ENCODE results near the gene KIF19. TPM values are rescaled to one million over a fixed set of nuclear protein-coding genes. Genes with fewer than 3 reads are reported as not detected.
"Not testable (repeated sequence)": the region's sequence is repeated elsewhere in the genome, so short reads cannot be mapped to it uniquely, and the experiment has no call there.

KIF19 gene
- total RNA-seq, 1 experiment from 2014 or later, result not detected

- H3F3A ChIP-seq (ENCODE audit: insufficient read depth, low read depth), result no peaks in the 10 kb centered on the region
- H4K20me1 ChIP-seq (ENCODE audit: insufficient read depth), result no peaks in the 10 kb centered on the region
- intact Hi-C loops (cut with micrococcal nuclease; ENCODE audit: unreplicated experiment), result no loop called here
- CTCF ChIA-PET, result no interaction called here
- H3K27me3 ChIP-seq (ENCODE audit: insufficient read depth, low read depth), result no peaks in the 10 kb centered on the region
- TF ChIP-seq EZH2 (IDR thresholded peaks at IDR 0.05; ENCODE audit: low read depth), result no peak
- TF ChIP-seq, protein P1, sequence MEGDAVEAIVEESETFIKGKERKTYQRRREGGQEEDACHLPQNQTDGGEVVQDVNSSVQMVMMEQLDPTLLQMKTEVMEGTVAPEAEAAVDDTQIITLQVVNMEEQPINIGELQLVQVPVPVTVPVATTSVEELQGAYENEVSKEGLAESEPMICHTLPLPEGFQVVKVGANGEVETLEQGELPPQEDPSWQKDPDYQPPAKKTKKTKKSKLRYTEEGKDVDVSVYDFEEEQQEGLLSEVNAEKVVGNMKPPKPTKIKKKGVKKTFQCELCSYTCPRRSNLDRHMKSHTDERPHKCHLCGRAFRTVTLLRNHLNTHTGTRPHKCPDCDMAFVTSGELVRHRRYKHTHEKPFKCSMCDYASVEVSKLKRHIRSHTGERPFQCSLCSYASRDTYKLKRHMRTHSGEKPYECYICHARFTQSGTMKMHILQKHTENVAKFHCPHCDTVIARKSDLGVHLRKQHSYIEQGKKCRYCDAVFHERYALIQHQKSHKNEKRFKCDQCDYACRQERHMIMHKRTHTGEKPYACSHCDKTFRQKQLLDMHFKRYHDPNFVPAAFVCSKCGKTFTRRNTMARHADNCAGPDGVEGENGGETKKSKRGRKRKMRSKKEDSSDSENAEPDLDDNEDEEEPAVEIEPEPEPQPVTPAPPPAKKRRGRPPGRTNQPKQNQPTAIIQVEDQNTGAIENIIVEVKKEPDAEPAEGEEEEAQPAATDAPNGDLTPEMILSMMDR (conservative IDR thresholded peaks at IDR 0.05), result no peak
- no peak for DNase-seq
- H3K4me2 ChIP-seq, result no peak overlapping the region
- no peaks in the 10 kb centered on the region for H3K9me3 ChIP-seq (ENCODE audit: insufficient read depth, low read depth)
- POLR2A ChIA-PET (ENCODE audit: unreplicated experiment), result no interaction called here
- no peaks in the 10 kb centered on the region for H3K9me2 ChIP-seq (ENCODE audit: insufficient read depth)
- no peak overlapping the region for H2AFZ ChIP-seq
- H3K36me3 ChIP-seq (ENCODE audit: low read depth), result no peaks in the 10 kb centered on the region
- no peak overlapping the region for H3K27ac ChIP-seq
- no peak overlapping the region for H3K4me3 ChIP-seq
- no peaks in the 10 kb centered on the region for H3K79me2 ChIP-seq (ENCODE audit: low read depth)
- BruUV-seq (replicated peaks), result no TSS peak
- no peaks in the 10 kb centered on the region for H3K4me1 ChIP-seq (replicated peaks; ENCODE audit: insufficient read depth)
Measured at GRCh38 chr17:74403512-74404137, 77.6 kb downstream of the KIF19 start.

DNA sequence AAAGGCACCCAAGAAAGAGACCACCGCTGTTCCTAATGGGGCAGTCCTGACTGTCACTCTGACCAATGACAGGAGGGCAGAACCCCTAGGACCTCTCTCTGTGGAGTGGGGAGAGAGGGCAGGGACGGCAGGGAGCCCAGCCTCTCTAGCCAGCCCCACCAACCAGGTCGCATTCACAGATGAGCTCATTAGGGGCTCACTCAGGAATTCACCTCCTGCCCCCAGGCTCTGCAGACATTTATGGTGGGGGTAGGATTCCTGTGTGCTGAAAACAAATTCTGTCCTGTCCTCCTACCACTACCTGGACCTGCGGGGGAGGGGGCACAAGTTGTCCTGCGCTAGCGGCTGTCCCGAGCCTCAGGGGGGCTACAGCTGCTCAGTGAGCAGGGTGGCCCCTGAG, 78.2 kb downstream of the KIF19 start:
- DNase-seq, result no peak
- intact Hi-C loops (cut with micrococcal nuclease; ENCODE audit: unreplicated experiment), result no loop called here
- POLR2A ChIA-PET (ENCODE audit: unreplicated experiment), result no interaction called here
- H3F3A ChIP-seq (ENCODE audit: insufficient read depth, low read depth), result no peaks in the 10 kb centered on the region
- no peaks in the 10 kb centered on the region for H3K9me3 ChIP-seq (ENCODE audit: insufficient read depth, low read depth)
- TF ChIP-seq EZH2 (IDR thresholded peaks at IDR 0.05; ENCODE audit: low read depth), result no peak
- TF ChIP-seq, protein P1 (conservative IDR thresholded peaks at IDR 0.05), result no peak
- H3K4me1 ChIP-seq (replicated peaks; ENCODE audit: insufficient read depth), result no peaks in the 10 kb centered on the region
- no TSS peak for BruUV-seq (replicated peaks)
- no peaks in the 10 kb centered on the region for H3K36me3 ChIP-seq (ENCODE audit: low read depth)
- no peaks in the 10 kb centered on the region for H3K27me3 ChIP-seq (ENCODE audit: insufficient read depth, low read depth)
- H3K4me3 ChIP-seq, result no peak overlapping the region
- no peak overlapping the region for H2AFZ ChIP-seq
- CTCF ChIA-PET, result no interaction called here
- no peaks in the 10 kb centered on the region for H4K20me1 ChIP-seq (ENCODE audit: insufficient read depth)
- H3K27ac ChIP-seq, result no peak overlapping the region
- no peak overlapping the region for H3K4me2 ChIP-seq
- H3K9me2 ChIP-seq (ENCODE audit: insufficient read depth), result no peaks in the 10 kb centered on the region
- no peaks in the 10 kb centered on the region for H3K79me2 ChIP-seq (ENCODE audit: low read depth)

- Histone ChIP-seq H4K20me1 (ENCODE audit: insufficient read depth) (no peaks in the 10 kb centered on the region), H3K36me3 (ENCODE audit: low read depth) (no peaks in the 10 kb centered on the region), H2AFZ (no peak overlapping the region), H3K27me3 (ENCODE audit: insufficient read depth, low read depth) (no peaks in the 10 kb centered on the region), H3K27ac (no peak overlapping the region), H3F3A (ENCODE audit: insufficient read depth, low read depth) (no peaks in the 10 kb centered on the region), H3K9me3 (ENCODE audit: insufficient read depth, low read depth) (no peaks in the 10 kb centered on the region), H3K4me3 (no peak overlapping the region), H3K79me2 (ENCODE audit: low read depth) (no peaks in the 10 kb centered on the region), H3K9me2 (ENCODE audit: insufficient read depth) (no peaks in the 10 kb centered on the region), H3K4me2 (no peak overlapping the region), H3K4me1 (replicated peaks; ENCODE audit: insufficient read depth) (no peaks in the 10 kb centered on the region)
- ChIA-PET CTCF (no interaction called here), POLR2A (ENCODE audit: unreplicated experiment) (no interaction called here)
- TF ChIP-seq, protein P1 (conservative IDR thresholded peaks at IDR 0.05), result no peak
- TF ChIP-seq EZH2 (IDR thresholded peaks at IDR 0.05; ENCODE audit: low read depth), result no peak
- intact Hi-C loops (cut with micrococcal nuclease; ENCODE audit: unreplicated experiment), result no loop called here
- DNase-seq, result no peak
- BruUV-seq (replicated peaks), result no TSS peak
Measured at GRCh38 chr17:74404789-74405188, 78.8 kb downstream of the KIF19 start.

DNA sequence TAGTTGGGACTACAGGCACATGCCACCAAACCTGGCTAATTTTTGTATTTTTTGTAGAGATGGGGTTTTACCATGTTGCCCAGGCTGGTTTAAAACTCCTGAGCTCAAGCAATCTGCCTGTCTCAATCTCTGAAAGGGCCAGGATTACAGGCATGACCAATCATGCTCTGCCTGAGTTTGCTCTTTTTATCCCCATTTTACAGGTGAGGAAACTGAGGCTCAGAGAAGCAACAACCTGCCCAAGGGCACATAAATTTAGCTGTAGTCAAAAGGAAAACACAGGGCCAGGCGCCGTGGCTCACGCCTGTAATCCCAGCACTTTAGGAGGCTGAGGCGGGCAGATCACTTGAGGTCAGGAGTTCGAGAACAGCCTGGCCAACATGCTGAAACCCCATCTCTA, 79.3 kb downstream of the KIF19 start:
- H3K4me3 ChIP-seq; H3K79me2 ChIP-seq (ENCODE audit: low read depth); H3F3A ChIP-seq (ENCODE audit: insufficient read depth, low read depth); H2AFZ ChIP-seq; H4K20me1 ChIP-seq (ENCODE audit: insufficient read depth); intact Hi-C loops (cut with micrococcal nuclease; ENCODE audit: unreplicated experiment); H3K4me2 ChIP-seq; CTCF ChIA-PET; BruUV-seq (replicated peaks); H3K4me1 ChIP-seq (replicated peaks; ENCODE audit: insufficient read depth); H3K27me3 ChIP-seq (ENCODE audit: insufficient read depth, low read depth); H3K9me3 ChIP-seq (ENCODE audit: insufficient read depth, low read depth); POLR2A ChIA-PET (ENCODE audit: unreplicated experiment); H3K27ac ChIP-seq; H3K36me3 ChIP-seq (ENCODE audit: low read depth); DNase-seq; H3K9me2 ChIP-seq (ENCODE audit: insufficient read depth): not testable (repeated sequence)
